ENCODE results near the gene PTMS. TPM values are rescaled to one million over a fixed set of nuclear protein-coding genes. Genes with fewer than 3 reads are reported as not detected.

PTMS gene
- total and polyA plus RNA-seq, 2 of the 13 experiments (the other 11 are each of a cell fraction or from before 2014, with no cell fraction given): 40.5 to 82.4 TPM

- TF ChIP-seq FOXA3 (CRISPR knock-in tag; IDR thresholded peaks at IDR 0.05) (no peak; the same call in 1 of the 2 replicates), RBAK (CRISPR knock-in tag; IDR thresholded peaks at IDR 0.05) (no peak), NFYB (CRISPR knock-in tag; IDR thresholded peaks at IDR 0.05) (no peak), PAX8 (CRISPR knock-in tag; IDR thresholded peaks at IDR 0.05; ENCODE audit: borderline replicate concordance) (no peak), ZNF282 (IDR thresholded peaks at IDR 0.05; ENCODE audit: partially characterized antibody) (no peak), PAF1 (CRISPR knock-in tag; IDR thresholded peaks at IDR 0.05) (no peak), ATF7-NPFF (CRISPR knock-in tag; IDR thresholded peaks at IDR 0.05; ENCODE audit: low read depth) (no peak), SIX1 (CRISPR knock-in tag; IDR thresholded peaks at IDR 0.05; ENCODE audit: borderline replicate concordance) (no peak), ZNF446 (CRISPR knock-in tag; IDR thresholded peaks at IDR 0.05) (0 out of 2 replicates have a peak, but pooled peaks have one; percentile 47), HNF4A (CRISPR knock-in tag; IDR thresholded peaks at IDR 0.05) (peak; percentile 91), ZBTB46 (CRISPR knock-in tag; IDR thresholded peaks at IDR 0.05; ENCODE audit: borderline replicate concordance) (no peak), KAT8 (CRISPR knock-in tag; IDR thresholded peaks at IDR 0.05) (peak; percentile 34; the same call in 1 of the 2 replicates), PRDM10 (CRISPR knock-in tag; IDR thresholded peaks at IDR 0.05; ENCODE audit: low read depth) (no peak; the same call in 1 of the 2 replicates), RNF2 (conservative IDR thresholded peaks at IDR 0.05; ENCODE audit: low read depth) (no peak), PCBP2 (optimal IDR thresholded peaks at IDR 0.05; ENCODE audit: low read depth, low read length, poor library complexity, severe bottlenecking) (no peak), XRCC5 (optimal IDR thresholded peaks at IDR 0.05; ENCODE audit: low read length) (no peak), CENPT (CRISPR knock-in tag; IDR thresholded peaks at IDR 0.05; ENCODE audit: low read depth) (no peak), KLF11 (CRISPR knock-in tag; IDR thresholded peaks at IDR 0.05) (no peak), SAP130 (CRISPR knock-in tag; IDR thresholded peaks at IDR 0.05; ENCODE audit: low read depth) (peak; percentile 84), ZNF720 (CRISPR knock-in tag; IDR thresholded peaks at IDR 0.05) (no peak), PATZ1 (CRISPR knock-in tag; IDR thresholded peaks at IDR 0.05) (peak; percentile 67), SYNCRIP (IDR thresholded peaks at IDR 0.05; ENCODE audit: insufficient read depth, low read depth, low read length) (no peak), CBFB (CRISPR knock-in tag; IDR thresholded peaks at IDR 0.05) (no peak), ZFP1 (CRISPR knock-in tag; IDR thresholded peaks at IDR 0.05) (no peak)
Measured at GRCh38 chr12:6767353-6768319, 1.5 kb downstream of the PTMS start (continued).

Measured in HepG2 (cell line).